RWPE1 (cell line): ENCODE data around the gene STK33.

ENCODE experiments used
- CTCF ChIA-PET: fragments of 350-600 bp; sonication (Branson Sonifier 250); formaldehyde crosslinking; extraction: SDS; loops from one replicate; lab custom pipeline; 2021; lab: Yijun Ruan, JAX
- POLR2A ChIA-PET: fragments of 400-600 bp; formaldehyde crosslinking; extraction: SDS; loops from one replicate; lab custom pipeline; 2020; ENCODE audit warnings: antibody characterized with exemption; ENCODE audit not compliant: low non-redundant PET; lab: Yijun Ruan, JAX
- DNase-seq: peaks from one replicate; pipeline ENCODE4 v3.0.0; 2012; ENCODE audit warnings: low spot score
- H3K27ac ChIP-seq: fragments of 450-650 bp; 2 replicates; pipeline ENCODE4 v1.5.1; 2017
- TF ChIP-seq, protein P1 (sequence below): fragments of 450-650 bp; conservative IDR thresholded peaks from 2 replicates; pipeline ENCODE4 v1.5.1; 2017; ENCODE audit warnings: low read depth, mild to moderate bottlenecking

STK33 gene

GRCh38 chr11:8369592-8370205 lies 224.3 kb downstream of the STK33 start:
- POLR2A ChIA-PET, result no interaction called here
- CTCF ChIA-PET, result interaction anchor here (0.5 to 0.6 kb wide), 4 partner anchors 88 to 646 kb away, joined by 3 to 9 read pairs (median 4); no protein-coding TSS in a partner anchor
- TF ChIP-seq, protein P1, sequence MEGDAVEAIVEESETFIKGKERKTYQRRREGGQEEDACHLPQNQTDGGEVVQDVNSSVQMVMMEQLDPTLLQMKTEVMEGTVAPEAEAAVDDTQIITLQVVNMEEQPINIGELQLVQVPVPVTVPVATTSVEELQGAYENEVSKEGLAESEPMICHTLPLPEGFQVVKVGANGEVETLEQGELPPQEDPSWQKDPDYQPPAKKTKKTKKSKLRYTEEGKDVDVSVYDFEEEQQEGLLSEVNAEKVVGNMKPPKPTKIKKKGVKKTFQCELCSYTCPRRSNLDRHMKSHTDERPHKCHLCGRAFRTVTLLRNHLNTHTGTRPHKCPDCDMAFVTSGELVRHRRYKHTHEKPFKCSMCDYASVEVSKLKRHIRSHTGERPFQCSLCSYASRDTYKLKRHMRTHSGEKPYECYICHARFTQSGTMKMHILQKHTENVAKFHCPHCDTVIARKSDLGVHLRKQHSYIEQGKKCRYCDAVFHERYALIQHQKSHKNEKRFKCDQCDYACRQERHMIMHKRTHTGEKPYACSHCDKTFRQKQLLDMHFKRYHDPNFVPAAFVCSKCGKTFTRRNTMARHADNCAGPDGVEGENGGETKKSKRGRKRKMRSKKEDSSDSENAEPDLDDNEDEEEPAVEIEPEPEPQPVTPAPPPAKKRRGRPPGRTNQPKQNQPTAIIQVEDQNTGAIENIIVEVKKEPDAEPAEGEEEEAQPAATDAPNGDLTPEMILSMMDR, result no peak
- no peak for DNase-seq
- H3K27ac ChIP-seq, result no peak overlapping the region

- TF ChIP-seq, protein P1, result no peak
- DNase-seq, result no peak
- ChIA-PET POLR2A (no interaction called here), CTCF (no interaction called here)
- H3K27ac ChIP-seq, result no peak overlapping the region
Observed at GRCh38 chr11:8368772-8369171, 225.3 kb downstream of the STK33 start.

GRCh38 chr11:8368194-8368593 lies 225.8 kb downstream of the STK33 start:
- TF ChIP-seq, protein P1, result no peak
- no peak overlapping the region for H3K27ac ChIP-seq
- ChIA-PET POLR2A (no interaction called here), CTCF (no interaction called here)
- no peak for DNase-seq

DNA sequence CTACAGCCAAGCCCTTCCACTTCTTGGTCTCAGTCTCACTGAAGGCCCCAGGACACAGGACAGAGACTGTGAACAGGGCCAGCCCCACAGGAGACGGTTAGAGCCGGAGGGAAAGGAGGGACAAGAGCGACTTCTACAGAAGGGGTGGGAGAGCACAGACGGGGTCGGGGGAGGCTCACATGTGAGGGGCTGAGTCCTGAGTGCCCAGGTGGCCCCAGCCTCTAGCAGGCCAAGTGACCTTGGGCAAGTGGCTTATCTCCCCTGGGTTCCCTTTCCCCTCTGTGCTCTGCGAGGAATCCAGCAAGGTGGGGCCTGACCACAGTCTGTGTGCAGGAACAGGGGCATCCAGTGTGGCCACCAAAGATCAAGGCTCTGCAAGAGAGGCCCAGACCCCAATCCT lies 227.7 kb downstream of the STK33 start:
- TF ChIP-seq, protein P1, result no peak
- POLR2A ChIA-PET, result no interaction called here
- no peak overlapping the region for H3K27ac ChIP-seq
- CTCF ChIA-PET, result interaction anchor here (0.6 kb wide), 1 partner anchor 117 kb away, joined by 4 read pairs; no protein-coding TSS in a partner anchor
- no peak for DNase-seq

DNA sequence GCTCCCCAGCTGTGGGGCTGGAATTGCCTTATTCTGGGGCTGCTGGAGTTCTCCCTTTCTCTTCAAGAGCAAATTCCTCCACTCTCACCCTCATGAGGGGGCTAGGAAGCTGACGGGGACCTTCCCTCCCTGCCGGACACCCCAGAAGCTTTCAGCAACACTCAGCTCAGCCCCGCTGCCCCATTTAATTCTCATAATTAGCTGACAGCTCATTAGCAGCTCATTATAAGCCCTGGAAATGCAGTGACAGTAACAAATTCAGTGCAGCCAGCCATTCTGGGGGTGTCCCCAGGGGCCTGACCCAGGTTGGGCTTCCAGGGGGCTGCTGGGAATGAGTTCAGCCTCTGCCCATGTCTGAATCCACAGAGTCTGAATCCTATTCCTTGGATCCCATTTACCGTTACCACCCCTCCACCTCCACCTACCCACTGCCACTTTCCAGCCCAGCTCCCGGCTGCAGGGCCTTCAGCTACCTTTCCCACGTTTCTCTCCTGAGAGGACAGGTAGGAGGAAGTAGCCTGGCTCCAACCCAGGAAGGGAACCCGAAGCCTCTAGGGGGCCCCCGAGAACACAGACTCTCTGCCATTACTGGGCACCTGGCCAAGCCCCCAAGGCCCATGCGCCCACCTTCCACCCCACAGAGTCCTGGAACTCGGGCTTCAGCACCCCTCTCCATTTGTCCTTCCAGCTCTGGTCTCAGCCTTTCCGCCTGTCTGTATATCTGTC lies 228.6 kb downstream of the STK33 start:
- no peak for DNase-seq
- POLR2A ChIA-PET, result no interaction called here
- TF ChIP-seq, protein P1, result no peak
- H3K27ac ChIP-seq, result no peak overlapping the region
- CTCF ChIA-PET, result no interaction called here

DNA sequence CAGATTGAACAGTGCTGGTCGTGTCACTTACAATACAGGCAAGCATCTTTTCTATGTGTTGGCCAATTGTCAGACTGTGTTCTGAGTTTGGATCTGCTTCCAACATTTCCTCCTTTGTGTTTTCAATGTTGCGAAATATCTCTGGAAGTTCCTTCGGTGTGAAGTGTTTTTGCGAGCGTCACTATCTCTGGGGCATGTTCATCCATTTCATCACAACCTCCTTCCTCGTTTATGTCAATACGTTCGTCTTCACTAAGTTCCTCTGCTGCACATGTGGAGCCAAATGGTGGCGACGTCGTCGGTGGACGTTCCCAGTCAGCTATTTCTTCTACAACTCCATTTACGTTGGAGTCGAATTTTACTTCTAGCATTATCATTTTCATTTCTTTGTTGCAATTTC lies 230.1 kb downstream of the STK33 start:
- no peak overlapping the region for H3K27ac ChIP-seq
- DNase-seq, result no peak
- POLR2A ChIA-PET, result no interaction called here
- TF ChIP-seq, protein P1, result no peak
- CTCF ChIA-PET, result no interaction called here
